C4-2B (cell line): ENCODE measurements around the gene KIRREL2.

ENCODE experiments used
- ZFX ChIP-seq: fragments of 450-650 bp; IDR thresholded peaks from 2 replicates; pipeline ENCODE4 v1.6.1; 2017
- TF ChIP-seq, protein P1 (sequence below): fragments of 450-650 bp; conservative IDR thresholded peaks from 2 replicates; pipeline ENCODE4 v1.5.1; 2017; ENCODE audit warnings: mild to moderate bottlenecking

DNA sequence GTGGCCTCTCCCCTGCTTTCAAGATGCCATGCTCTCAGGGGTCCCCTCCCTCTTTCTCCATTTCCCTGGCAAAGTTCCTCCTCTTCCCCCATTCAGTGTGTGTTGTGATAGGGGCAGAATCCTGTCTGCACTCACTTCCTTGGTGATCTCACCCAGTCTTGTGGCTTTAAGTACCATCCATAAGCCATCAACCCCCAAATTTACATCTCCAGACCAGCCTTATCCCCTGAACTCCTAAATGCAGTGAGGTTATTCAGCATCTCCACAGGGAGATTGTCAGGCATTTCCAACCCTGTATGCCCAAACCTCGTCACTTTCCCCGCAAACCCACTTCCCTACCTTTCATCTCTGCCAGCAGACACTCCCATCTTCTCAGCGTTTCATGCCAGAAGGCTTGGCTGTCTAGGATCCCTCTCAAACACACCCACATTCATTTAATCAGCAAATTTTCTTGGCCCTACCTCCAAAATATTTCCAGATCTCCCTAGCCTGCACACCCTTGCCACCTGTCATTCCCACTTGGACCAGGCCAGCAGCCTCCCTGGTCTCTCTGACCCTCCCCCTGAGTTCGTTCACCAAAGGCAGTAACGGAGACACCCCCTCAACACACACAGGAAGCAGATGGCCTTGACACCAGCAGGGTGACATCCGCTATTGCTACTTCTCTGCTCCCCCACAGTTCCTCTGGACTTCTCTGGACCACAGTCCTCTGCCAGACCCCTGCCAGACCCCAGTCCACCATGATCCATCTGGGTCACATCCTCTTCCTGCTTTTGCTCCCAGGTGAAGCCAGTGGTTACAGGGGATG, 45.3 kb downstream of the KIRREL2 start, which contains the start of gene HCST:
- TF ChIP-seq, protein P1, sequence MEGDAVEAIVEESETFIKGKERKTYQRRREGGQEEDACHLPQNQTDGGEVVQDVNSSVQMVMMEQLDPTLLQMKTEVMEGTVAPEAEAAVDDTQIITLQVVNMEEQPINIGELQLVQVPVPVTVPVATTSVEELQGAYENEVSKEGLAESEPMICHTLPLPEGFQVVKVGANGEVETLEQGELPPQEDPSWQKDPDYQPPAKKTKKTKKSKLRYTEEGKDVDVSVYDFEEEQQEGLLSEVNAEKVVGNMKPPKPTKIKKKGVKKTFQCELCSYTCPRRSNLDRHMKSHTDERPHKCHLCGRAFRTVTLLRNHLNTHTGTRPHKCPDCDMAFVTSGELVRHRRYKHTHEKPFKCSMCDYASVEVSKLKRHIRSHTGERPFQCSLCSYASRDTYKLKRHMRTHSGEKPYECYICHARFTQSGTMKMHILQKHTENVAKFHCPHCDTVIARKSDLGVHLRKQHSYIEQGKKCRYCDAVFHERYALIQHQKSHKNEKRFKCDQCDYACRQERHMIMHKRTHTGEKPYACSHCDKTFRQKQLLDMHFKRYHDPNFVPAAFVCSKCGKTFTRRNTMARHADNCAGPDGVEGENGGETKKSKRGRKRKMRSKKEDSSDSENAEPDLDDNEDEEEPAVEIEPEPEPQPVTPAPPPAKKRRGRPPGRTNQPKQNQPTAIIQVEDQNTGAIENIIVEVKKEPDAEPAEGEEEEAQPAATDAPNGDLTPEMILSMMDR: no peak
- TF ChIP-seq ZFX: no peak
